HCT116 (cell line): ENCODE measurements around the gene SIRPD.

Source experiments
- ELF1 ChIP-seq: IDR thresholded peaks from 2 replicates; pipeline ENCODE4 v1.6.1; 2012; ENCODE audit warnings: low read depth, borderline replicate concordance
- EZH2 ChIP-seq: fragments of 200-600 bp; sonication (generic); IDR thresholded peaks from 2 replicates; pipeline ENCODE4 v1.6.1; 2017; ENCODE audit warnings: antibody characterized with exemption, mixed run types
- POLR2AphosphoS5 ChIP-seq: IDR thresholded peaks from 2 replicates; pipeline ENCODE4 v1.6.1; 2011; ENCODE audit warnings: mild to moderate bottlenecking, low read depth, low read length, moderate library complexity
- SIN3A ChIP-seq: IDR thresholded peaks from 2 replicates; pipeline ENCODE4 v1.6.1; 2012; ENCODE audit warnings: low read depth
- ZNF274 ChIP-seq: fragments of 200-500 bp; sonication (Bioruptor generic); IDR thresholded peaks from 2 replicates; pipeline ENCODE4 v1.6.1; 2014; ENCODE audit warnings: mild to moderate bottlenecking, low read depth, low read length, inconsistent platforms
- TF ChIP-seq, protein P1 (sequence below): IDR thresholded peaks from 2 replicates; pipeline ENCODE4 v1.6.1; 2012; ENCODE audit warnings: low read depth
- TF ChIP-seq, protein P2 (sequence below), 3 experiments: fragments of 200-600 bp in 1 of 3; sonication (generic) in 1 of 3; IDR thresholded peaks in 2 of 3; conservative IDR thresholded peaks in 1 of 3; 2 replicates each; pipeline ENCODE4 v1.5.1; 2012 to 2017; ENCODE audit warnings: low read depth in 2 of 3, low read length in 2 of 3, antibody characterized with exemption in 1 of 3, borderline replicate concordance in 1 of 3, control low read depth in 1 of 3, mild to moderate bottlenecking in 1 of 3, mixed read lengths in 1 of 3, mixed run types in 1 of 3, moderate library complexity in 1 of 3; ENCODE audit not compliant: insufficient read depth in 1 of 3
- TF ChIP-seq, protein P3 (sequence below): IDR thresholded peaks from 2 replicates; pipeline ENCODE4 v1.6.1; 2011; ENCODE audit warnings: mild to moderate bottlenecking, low read length, moderate library complexity; ENCODE audit not compliant: insufficient replicate concordance; ENCODE audit errors: extremely low read depth

DNA sequence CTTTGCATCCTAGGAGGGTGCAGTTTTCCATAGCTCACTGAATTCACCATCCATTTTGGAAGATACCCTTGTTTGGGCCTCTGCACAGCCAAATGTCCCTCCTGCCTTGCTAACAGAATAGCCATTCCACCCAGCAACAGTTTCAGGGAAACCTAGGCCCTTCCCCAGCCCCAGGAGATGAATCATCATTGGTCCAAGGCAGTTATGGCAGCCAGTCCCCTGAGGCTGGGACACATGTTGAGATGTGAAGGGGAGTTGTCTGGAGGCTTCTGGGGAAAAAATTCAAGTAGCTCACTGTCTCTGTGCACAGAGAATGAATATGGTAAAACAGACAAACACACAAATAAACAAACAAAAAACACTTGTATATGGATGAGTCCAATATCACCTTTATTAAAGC, 48.9 kb downstream of the SIRPD start:
- TF ChIP-seq, protein P1, sequence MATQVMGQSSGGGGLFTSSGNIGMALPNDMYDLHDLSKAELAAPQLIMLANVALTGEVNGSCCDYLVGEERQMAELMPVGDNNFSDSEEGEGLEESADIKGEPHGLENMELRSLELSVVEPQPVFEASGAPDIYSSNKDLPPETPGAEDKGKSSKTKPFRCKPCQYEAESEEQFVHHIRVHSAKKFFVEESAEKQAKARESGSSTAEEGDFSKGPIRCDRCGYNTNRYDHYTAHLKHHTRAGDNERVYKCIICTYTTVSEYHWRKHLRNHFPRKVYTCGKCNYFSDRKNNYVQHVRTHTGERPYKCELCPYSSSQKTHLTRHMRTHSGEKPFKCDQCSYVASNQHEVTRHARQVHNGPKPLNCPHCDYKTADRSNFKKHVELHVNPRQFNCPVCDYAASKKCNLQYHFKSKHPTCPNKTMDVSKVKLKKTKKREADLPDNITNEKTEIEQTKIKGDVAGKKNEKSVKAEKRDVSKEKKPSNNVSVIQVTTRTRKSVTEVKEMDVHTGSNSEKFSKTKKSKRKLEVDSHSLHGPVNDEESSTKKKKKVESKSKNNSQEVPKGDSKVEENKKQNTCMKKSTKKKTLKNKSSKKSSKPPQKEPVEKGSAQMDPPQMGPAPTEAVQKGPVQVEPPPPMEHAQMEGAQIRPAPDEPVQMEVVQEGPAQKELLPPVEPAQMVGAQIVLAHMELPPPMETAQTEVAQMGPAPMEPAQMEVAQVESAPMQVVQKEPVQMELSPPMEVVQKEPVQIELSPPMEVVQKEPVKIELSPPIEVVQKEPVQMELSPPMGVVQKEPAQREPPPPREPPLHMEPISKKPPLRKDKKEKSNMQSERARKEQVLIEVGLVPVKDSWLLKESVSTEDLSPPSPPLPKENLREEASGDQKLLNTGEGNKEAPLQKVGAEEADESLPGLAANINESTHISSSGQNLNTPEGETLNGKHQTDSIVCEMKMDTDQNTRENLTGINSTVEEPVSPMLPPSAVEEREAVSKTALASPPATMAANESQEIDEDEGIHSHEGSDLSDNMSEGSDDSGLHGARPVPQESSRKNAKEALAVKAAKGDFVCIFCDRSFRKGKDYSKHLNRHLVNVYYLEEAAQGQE: no peak
- TF ChIP-seq, protein P2, sequence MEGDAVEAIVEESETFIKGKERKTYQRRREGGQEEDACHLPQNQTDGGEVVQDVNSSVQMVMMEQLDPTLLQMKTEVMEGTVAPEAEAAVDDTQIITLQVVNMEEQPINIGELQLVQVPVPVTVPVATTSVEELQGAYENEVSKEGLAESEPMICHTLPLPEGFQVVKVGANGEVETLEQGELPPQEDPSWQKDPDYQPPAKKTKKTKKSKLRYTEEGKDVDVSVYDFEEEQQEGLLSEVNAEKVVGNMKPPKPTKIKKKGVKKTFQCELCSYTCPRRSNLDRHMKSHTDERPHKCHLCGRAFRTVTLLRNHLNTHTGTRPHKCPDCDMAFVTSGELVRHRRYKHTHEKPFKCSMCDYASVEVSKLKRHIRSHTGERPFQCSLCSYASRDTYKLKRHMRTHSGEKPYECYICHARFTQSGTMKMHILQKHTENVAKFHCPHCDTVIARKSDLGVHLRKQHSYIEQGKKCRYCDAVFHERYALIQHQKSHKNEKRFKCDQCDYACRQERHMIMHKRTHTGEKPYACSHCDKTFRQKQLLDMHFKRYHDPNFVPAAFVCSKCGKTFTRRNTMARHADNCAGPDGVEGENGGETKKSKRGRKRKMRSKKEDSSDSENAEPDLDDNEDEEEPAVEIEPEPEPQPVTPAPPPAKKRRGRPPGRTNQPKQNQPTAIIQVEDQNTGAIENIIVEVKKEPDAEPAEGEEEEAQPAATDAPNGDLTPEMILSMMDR (IDR thresholded peaks at IDR 0.05 in 2 of 3, conservative IDR thresholded peaks at IDR 0.05 in 1 of 3; ENCODE audit: borderline replicate concordance in 1 of 3, insufficient read depth in 1 of 3, low read depth in 2 of 3, low read length in 2 of 3): no peak
- TF ChIP-seq ZNF274: no peak
- TF ChIP-seq SIN3A: no peak
- TF ChIP-seq POLR2AphosphoS5: no peak
- TF ChIP-seq, protein P3, sequence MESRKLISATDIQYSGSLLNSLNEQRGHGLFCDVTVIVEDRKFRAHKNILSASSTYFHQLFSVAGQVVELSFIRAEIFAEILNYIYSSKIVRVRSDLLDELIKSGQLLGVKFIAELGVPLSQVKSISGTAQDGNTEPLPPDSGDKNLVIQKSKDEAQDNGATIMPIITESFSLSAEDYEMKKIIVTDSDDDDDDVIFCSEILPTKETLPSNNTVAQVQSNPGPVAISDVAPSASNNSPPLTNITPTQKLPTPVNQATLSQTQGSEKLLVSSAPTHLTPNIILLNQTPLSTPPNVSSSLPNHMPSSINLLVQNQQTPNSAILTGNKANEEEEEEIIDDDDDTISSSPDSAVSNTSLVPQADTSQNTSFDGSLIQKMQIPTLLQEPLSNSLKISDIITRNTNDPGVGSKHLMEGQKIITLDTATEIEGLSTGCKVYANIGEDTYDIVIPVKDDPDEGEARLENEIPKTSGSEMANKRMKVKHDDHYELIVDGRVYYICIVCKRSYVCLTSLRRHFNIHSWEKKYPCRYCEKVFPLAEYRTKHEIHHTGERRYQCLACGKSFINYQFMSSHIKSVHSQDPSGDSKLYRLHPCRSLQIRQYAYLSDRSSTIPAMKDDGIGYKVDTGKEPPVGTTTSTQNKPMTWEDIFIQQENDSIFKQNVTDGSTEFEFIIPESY: no peak
- no peak for TF ChIP-seq ELF1
- TF ChIP-seq EZH2: no peak
